GM12874 (cell line): ENCODE measurements around the gene ZPBP2.

ENCODE experiments used
- TF ChIP-seq, protein P1 (sequence below): IDR thresholded peaks from 2 replicates; pipeline ENCODE4 v1.5.1; 2011; ENCODE audit warnings: low read depth, mild to moderate bottlenecking, control low read depth, low read length, moderate library complexity; ENCODE audit not compliant: insufficient read depth

The ZPBP2 gene

DNA sequence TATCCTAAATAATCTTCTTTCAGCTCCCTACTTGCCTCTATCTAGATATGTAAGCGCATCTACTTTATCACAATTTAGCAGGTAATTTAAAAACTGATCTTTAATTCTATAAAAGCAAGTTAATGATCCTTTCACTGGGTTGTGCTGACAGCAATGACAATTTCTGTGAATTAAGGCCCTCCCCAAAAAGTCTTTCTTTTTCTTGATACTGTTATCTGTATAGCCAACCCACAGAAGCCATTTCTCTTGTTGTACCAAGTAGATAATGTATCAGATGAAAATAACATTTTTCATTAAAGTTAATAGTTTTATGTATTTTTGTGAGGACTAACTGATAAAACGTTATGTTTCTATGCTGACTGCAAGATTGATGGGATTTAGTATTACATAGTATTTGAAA is 3.8 kb downstream of the ZPBP2 start:
- TF ChIP-seq, protein P1, sequence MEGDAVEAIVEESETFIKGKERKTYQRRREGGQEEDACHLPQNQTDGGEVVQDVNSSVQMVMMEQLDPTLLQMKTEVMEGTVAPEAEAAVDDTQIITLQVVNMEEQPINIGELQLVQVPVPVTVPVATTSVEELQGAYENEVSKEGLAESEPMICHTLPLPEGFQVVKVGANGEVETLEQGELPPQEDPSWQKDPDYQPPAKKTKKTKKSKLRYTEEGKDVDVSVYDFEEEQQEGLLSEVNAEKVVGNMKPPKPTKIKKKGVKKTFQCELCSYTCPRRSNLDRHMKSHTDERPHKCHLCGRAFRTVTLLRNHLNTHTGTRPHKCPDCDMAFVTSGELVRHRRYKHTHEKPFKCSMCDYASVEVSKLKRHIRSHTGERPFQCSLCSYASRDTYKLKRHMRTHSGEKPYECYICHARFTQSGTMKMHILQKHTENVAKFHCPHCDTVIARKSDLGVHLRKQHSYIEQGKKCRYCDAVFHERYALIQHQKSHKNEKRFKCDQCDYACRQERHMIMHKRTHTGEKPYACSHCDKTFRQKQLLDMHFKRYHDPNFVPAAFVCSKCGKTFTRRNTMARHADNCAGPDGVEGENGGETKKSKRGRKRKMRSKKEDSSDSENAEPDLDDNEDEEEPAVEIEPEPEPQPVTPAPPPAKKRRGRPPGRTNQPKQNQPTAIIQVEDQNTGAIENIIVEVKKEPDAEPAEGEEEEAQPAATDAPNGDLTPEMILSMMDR = no peak

DNA sequence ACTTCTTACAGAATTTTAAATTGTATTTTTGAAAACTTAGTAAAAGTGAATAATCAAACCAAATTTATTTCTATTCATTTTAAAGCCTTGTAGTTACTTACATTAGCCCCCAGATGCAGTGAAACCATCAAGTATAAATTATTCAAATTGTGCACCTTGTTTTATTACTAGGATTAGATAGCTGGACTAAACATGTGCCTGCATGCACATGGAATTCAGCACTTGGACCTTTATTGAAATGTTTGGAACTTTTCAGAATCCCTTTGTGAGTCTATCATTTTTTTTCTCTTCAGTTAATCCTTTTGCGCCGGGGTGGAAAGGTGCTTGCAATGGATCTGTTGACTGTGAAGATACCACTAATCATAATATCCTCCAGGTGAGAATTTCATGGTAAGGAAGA is 4.7 kb downstream of the ZPBP2 start:
- TF ChIP-seq, protein P1 = no peak

DNA sequence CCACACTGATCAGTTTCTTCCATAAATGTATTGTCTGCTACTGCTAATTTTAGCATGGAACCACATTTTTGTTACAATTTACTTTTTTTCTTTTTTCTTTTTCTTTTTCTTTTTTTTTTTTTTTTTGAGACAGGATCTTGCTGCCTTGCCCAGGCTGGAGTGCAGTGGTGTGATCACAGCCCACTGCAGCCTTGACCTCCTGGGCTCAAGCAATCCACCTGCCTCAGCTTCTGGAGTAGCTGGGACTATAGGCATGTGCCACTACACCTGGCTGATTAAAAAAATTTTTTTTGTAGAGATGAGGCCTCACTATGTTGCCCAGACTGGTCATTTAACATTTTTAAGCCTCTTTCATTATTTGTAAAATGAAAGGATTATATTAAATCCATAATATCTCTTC is 19.1 kb downstream of the ZPBP2 start:
- TF ChIP-seq, protein P1 = no peak

DNA sequence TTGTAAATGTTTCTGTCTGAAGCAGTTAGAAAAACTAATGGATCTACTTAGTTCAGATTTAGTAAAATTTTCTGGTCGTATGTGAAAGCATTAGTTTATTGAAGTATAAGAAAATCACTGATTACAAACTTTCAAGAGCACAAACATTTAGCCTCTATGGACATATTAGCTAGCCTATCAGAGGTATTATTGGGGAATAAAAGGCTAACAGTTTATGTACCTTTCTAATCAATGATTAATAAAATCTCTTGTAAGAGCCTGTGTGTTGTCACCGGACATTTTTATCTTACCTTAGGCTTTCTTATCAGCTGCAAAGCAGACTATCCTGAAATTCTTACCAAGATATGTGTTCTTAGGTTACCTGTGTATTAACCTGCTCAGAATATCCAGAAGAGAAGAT is 21.2 kb downstream of the ZPBP2 start:
- TF ChIP-seq, protein P1 = no peak

DNA sequence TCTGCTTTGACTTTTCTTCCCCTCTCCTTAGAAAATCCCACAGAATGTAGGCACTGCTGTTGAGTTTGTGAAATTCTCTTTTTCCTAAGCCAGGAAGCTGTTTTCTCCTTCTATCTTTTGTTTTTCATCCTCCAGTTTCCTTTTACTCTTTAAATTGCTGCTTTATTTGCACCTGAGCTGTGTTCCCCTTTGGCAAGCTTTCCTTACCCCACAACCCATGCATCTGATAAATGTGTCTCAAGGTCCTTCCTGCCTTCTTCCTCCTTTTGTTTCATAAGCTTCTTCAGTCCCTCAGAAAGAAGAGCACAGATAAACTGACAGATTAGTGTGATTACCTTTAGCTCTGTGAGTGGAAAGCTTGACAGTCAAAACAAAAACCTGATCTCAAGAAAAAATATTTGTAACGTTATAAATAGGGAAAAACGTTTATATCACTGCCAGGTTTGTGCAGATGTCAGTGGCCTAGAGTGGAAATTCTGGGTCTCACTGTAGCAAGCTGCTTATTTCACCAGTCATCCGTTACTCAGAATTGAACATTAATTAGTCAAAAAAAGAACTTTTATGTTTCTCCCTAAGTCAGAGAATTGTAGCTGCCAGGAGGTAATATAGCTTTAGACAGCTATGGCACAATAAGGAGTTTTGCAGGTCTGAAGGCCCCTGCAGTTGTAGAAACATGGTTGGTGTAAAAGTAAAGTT is 26.8 kb downstream of the ZPBP2 start:
- TF ChIP-seq, protein P1 = no peak

DNA sequence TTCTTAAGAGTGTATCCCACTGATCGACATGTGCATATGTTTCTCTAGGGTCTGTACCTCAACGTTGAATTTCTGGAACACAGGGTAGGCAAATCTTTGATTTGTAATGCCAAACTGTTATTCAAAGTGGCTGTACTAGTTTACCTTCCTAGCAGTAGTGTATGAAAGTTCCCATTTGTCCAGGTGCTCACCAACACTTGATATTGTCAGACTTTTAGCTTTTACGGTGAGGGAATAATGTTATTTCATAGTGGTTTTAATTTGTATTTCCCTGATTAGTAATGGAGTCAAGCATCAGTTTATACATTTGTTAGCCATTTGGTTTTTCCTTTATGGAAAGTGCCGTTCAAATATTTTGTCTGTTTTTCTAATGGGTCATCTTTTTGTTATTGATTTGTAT is 30.1 kb downstream of the ZPBP2 start:
- TF ChIP-seq, protein P1 = no peak

DNA sequence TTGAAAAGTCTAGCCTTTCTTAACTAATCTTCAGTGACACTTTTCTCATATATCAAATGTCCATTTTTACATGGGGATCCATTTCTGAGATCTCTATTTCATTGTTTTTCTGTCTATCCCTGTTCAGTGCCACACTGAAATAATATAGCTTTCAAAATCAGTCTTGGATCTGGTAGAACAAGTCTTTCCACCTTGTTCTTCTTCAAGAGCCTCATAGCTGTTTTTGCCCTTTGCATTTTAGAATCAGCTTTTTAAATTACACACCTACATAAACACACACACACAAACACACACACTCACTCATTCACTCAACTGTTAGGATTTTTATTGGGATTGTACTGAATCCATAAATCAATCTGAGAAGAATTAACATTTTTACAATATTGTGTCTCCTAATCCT is 31.2 kb downstream of the ZPBP2 start:
- TF ChIP-seq, protein P1 = no peak
